ENCODE results near the gene NSMCE1. TPM values are rescaled to one million over a fixed set of nuclear protein-coding genes. Genes with fewer than 3 reads are reported as not detected.
"Not testable (repeated sequence)": the region's sequence is repeated elsewhere in the genome, so short reads cannot be mapped to it uniquely, and the experiment has no call there.

Gene NSMCE1
- total RNA-seq, 4 donors from 2014 or later: 27.7 to 41.4 (median 31.5) TPM

- H3K36me3 ChIP-seq: peaks cover 0 to 25% (median 0%) of the 10 kb centered on the region in 3 donors
- peaks cover 0 to 37% (median 12%) of the 10 kb centered on the region in 4 donors for H3K4me1 ChIP-seq
- DNase-seq (ENCODE audit: low spot score in 2 of 2): no peak
- TF ChIP-seq EP300 (IDR thresholded peaks at IDR 0.05) (no peak), POLR2A (IDR thresholded peaks at IDR 0.05) (no peak)
- TF ChIP-seq, protein P1, sequence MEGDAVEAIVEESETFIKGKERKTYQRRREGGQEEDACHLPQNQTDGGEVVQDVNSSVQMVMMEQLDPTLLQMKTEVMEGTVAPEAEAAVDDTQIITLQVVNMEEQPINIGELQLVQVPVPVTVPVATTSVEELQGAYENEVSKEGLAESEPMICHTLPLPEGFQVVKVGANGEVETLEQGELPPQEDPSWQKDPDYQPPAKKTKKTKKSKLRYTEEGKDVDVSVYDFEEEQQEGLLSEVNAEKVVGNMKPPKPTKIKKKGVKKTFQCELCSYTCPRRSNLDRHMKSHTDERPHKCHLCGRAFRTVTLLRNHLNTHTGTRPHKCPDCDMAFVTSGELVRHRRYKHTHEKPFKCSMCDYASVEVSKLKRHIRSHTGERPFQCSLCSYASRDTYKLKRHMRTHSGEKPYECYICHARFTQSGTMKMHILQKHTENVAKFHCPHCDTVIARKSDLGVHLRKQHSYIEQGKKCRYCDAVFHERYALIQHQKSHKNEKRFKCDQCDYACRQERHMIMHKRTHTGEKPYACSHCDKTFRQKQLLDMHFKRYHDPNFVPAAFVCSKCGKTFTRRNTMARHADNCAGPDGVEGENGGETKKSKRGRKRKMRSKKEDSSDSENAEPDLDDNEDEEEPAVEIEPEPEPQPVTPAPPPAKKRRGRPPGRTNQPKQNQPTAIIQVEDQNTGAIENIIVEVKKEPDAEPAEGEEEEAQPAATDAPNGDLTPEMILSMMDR (IDR thresholded peaks at IDR 0.05): no peak
- no peaks in the 10 kb centered on the region for H3K27me3 ChIP-seq
- H3K27ac ChIP-seq: peak overlapping the region in 2 of 4 donors; percentile 64 to 75
- 55 to 64% methylated on average over 6 of the region's 6 CpGs for WGBS, 2 donors
- no peaks in the 10 kb centered on the region for H3K9me3 ChIP-seq
- H3K4me3 ChIP-seq: no peak overlapping the region
These were observed 15.0 kb downstream of the NSMCE1 start for GRCh38 chr16:27253526-27253930.

GRCh38 chr16:27252206-27252585 is 16.4 kb downstream of the NSMCE1 start:
- Histone ChIP-seq H3K4me3 (no peak overlapping the region), H3K9me3 (no peaks in the 10 kb centered on the region), H3K27me3 (no peaks in the 10 kb centered on the region), H3K4me1 (peaks cover 0 to 27% (median 12%) of the 10 kb centered on the region in 4 donors), H3K27ac (no peak overlapping the region), H3K36me3 (peaks cover 0 to 22% (median 0%) of the 10 kb centered on the region in 3 donors)
- WGBS, 2 donors: 90 to 96% methylated on average over 6 of the region's 6 CpGs
- no peak for DNase-seq (ENCODE audit: low spot score in 2 of 2)
- TF ChIP-seq POLR2A (IDR thresholded peaks at IDR 0.05) (no peak), EP300 (IDR thresholded peaks at IDR 0.05) (no peak)
- TF ChIP-seq, protein P1 (IDR thresholded peaks at IDR 0.05): no peak

DNA sequence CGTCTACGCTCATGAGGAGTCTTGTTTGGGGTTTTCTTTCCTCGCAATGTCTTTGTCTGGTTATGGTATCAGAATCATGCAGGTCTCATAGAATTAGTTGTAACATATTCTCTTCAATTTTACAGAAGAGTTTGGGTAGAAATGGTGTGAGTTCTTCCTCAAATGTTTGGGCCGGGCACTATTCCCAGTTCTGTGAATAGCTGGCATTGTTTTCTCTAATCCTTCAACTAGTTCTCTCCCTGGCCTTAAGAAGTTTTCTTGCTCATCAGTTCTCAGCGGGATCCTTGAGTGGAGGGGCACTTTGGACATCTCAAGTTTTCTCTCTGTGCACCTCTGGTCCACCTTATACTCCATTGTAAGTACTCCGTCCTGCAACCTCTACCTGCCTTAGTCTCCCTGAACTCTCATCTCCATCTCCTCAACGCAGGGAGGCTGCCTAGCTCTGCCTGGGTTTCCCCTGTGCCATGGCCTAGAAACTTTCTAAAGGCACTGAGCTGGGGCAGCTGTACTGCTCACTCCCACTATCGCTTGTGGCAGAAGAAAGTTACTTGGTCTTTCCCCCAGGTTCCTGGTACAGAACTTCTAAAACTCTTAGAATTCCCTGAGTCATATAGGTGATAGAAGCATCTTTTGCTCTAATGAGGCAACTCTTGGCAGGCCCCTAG is 16.9 kb downstream of the NSMCE1 start:
- Histone ChIP-seq H3K27ac (no peak overlapping the region), H3K4me3 (no peak overlapping the region), H3K27me3 (no peaks in the 10 kb centered on the region), H3K36me3 (peaks cover 0 to 17% (median 0%) of the 10 kb centered on the region in 3 donors), H3K4me1 (peaks cover 0 to 28% (median 12%) of the 10 kb centered on the region in 4 donors), H3K9me3 (no peaks in the 10 kb centered on the region)
- DNase-seq (ENCODE audit: low spot score in 2 of 2): no peak
- TF ChIP-seq, protein P1 (IDR thresholded peaks at IDR 0.05): no peak
- TF ChIP-seq EP300 (IDR thresholded peaks at IDR 0.05) (no peak), POLR2A (IDR thresholded peaks at IDR 0.05) (no peak)
- WGBS, 2 donors: 76 to 88% methylated on average over 8 of the region's 8 CpGs

GRCh38 chr16:27248886-27249285 is 19.7 kb downstream of the NSMCE1 start:
- 98% methylated on average over 4 of the region's 4 CpGs for whole genome bisulfite sequencing, 2 donors
- H3K9me3 ChIP-seq; H3K27ac ChIP-seq; H3K27me3 ChIP-seq; DNase-seq (ENCODE audit: low spot score in 2 of 2); H3K36me3 ChIP-seq; H3K4me3 ChIP-seq: not testable (repeated sequence)
- H3K4me1 ChIP-seq: peaks cover 0 to 48% (median 21%) of the 10 kb centered on the region in 4 donors

DNA sequence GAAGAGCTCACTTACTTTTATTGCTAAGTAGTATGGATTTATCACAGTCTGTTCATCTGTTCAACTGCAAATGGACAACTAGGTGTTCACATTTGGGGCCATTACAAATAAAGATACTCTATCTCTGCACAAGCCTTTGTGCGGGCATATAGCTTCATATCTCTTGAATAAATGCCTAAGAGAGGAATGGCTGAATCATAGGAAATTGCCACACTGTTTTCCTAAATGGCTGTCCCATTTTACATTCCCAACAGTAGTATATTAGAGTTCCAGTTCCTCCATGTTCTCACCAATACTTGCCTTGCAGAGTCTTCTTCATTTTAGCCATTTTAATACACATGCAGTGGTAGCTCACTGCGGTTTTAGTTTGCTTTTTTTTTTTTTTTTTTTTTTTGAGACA is 20.5 kb downstream of the NSMCE1 start:
- H3K27ac ChIP-seq: no peak overlapping the region
- peaks cover 0 to 49% (median 21%) of the 10 kb centered on the region in 4 donors for H3K4me1 ChIP-seq
- TF ChIP-seq POLR2A (IDR thresholded peaks at IDR 0.05) (no peak), EP300 (IDR thresholded peaks at IDR 0.05) (no peak)
- TF ChIP-seq, protein P1 (IDR thresholded peaks at IDR 0.05): no peak
- H3K9me3 ChIP-seq: no peaks in the 10 kb centered on the region
- H3K36me3 ChIP-seq: no peaks in the 10 kb centered on the region
- no peaks in the 10 kb centered on the region for H3K27me3 ChIP-seq
- no peak overlapping the region for H3K4me3 ChIP-seq
- WGBS, 2 donors: 94% methylated on average over 2 of the region's 2 CpGs
- no peak for DNase-seq (ENCODE audit: low spot score in 2 of 2)

- 79 to 85% methylated on average over 1 of the region's 1 CpG for WGBS, 2 donors
- H3K9me3 ChIP-seq; H3K27ac ChIP-seq; H3K27me3 ChIP-seq; DNase-seq (ENCODE audit: low spot score in 2 of 2); H3K4me3 ChIP-seq; H3K36me3 ChIP-seq: not testable (repeated sequence)
- H3K4me1 ChIP-seq: peaks cover 0 to 56% (median 27%) of the 10 kb centered on the region in 4 donors
These were observed 21.5 kb downstream of the NSMCE1 start for GRCh38 chr16:27247076-27247475.
